RPMI7951 (cell line): Measurements from ENCODE around the gene AGBL1. TPM values are rescaled to one million over a fixed set of nuclear protein-coding genes. Genes with fewer than 3 reads are reported as not detected.

Experiments
- DNase-seq: peaks from one replicate; pipeline ENCODE4 v3.0.0-alpha.2; 2012; ENCODE audit warnings: low read depth
- total RNA-seq: library from RNA; depleted of rRNA; stranded (reverse); fragments of >200 nt; shearing (Covaris generic); gene quantifications from 2 replicates; pipeline ENCODE4 v1.2.3, GENCODE V29; 2014

The AGBL1 gene
- total RNA-seq, 1 experiment from 2014 or later = not detected

- no peak for DNase-seq
Observed at GRCh38 chr15:86236356-86237110, 156.9 kb downstream of the AGBL1 start.

- DNase-seq = no peak
Observed at GRCh38 chr15:86237111-86237500, 157.4 kb downstream of the AGBL1 start.

DNA sequence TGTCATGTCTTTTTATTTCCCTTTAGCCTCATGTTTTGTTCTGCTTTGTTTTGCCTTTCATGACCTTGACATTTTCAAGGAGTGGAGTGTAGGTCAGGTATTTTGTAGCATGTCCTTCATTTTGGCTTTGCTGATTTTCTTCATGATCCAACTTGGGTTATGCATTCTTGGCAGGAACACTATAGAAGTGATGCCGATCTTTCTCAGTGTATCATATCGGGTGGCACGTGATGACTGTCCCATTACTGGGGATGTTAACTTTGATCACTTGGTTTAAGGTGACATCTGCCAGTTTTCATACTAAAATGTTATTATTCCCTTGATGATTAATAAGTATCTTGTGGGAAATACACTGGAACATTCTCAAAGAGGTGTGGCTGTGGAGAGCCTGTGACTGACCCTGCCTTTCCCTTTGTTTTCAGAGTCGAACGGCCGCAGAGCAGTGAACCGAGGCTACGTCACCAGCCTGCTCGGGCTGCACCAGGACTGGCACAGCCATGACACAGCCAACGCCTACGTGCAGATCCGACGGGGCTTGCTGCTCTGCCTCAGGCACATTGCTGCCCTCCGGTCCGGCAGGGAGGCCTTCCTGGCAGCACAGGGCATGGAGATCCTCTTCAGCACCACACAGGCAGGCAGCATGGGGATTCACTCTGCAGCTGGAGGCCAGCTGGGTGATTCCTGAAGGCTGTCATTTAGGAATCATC lies 167.7 kb downstream of the AGBL1 start:
- peak; percentile 14 for DNase-seq

GRCh38 chr15:86255247-86255646 lies 175.6 kb downstream of the AGBL1 start:
- DNase-seq = no peak

DNA sequence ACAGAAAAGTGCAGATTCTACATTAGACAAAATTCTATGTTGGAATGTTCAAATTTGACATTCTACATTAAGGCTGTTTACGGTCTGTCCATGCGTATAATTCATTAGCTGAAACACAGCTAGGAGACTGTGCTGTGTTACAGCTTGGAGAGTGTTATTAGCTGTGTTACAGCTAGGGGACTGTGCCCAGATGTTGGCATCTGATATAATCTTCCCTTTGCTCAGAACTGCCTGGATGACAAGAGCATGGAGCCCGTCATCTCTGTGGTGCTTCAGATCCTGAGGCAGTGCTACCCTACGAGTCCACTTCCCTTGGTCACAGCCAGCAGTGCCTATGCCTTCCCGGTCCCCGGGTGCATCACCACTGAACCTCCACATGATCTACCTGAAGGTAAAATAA lies 177.0 kb downstream of the AGBL1 start:
- DNase-seq = no peak

DNA sequence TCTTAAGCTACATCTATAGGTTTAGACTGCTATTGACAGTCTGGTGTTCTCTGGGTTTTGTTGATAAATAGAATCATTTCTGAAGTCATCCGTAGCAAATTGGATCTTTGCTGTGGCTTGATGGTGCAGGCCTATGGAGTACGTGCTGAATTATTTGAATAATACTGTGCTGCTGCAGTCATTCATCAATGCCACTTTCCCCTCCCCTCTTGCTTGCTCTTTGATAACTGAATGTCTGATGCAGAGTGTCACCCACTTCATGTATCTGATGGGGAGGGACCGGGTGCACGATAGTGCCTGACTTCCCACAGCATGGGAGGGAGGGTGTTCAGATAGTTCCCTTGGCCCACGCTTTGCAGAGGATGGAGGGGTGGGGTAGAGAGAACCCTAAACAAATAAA lies 179.9 kb downstream of the AGBL1 start:
- DNase-seq = no peak

GRCh38 chr15:86263230-86263629 lies 183.6 kb downstream of the AGBL1 start:
- DNase-seq = no peak

DNA sequence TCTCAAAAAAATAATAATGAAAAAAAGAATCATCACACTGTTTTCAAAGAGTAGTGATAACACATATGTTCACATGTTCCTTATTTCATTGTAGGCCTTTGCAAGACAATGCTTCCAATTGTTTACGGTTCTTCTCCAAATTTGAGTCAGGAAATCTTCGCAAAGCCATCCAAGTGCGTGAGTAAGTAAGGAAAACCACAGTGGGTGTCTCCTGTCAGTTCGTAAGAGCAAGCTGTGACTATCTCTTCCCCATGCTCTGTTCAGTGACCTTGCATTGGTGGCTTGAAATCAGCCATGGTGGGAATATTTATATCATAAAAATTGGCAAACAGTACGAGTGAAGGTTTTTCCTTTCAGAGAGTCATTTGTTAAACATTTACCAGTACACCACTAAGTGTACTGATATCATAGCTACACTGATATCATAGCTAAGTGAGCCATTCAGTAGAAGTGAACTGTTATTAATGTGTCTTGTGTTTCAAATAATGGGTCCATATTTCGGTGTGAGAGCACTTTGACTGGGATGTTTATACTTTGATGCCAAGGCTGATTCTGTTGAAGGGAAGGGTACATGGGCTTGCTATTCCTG lies 187.3 kb downstream of the AGBL1 start:
- peak; percentile 51 for DNase-seq

GRCh38 chr15:86267892-86268291 lies 188.2 kb downstream of the AGBL1 start:
- peak; percentile 17 for DNase-seq

GRCh38 chr15:86268558-86268957 lies 188.9 kb downstream of the AGBL1 start:
- DNase-seq = no peak

DNA sequence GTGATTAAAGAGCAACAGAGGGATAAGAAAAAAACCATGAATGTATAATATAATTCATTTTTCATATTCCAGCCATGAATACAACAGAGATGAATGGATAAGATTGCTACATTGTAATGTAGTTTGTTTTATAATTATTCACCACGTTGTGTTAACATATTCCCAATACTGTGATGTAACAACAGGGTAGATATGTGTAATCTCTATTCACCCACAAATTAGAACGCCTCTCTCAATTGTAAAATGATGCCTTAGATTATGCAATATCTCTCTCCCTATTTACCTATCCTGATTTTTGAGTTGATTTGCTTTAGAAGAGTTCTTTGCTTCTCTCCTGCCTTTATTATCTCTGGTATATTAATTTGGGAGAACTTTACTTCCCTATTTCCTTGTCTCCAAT lies 193.6 kb downstream of the AGBL1 start:
- no peak for DNase-seq

- no peak for DNase-seq
Observed at GRCh38 chr15:86275361-86275760, 195.7 kb downstream of the AGBL1 start.

- DNase-seq = no peak
Observed at GRCh38 chr15:86278586-86278985, 198.9 kb downstream of the AGBL1 start.

GRCh38 chr15:86284635-86285034 lies 205.0 kb downstream of the AGBL1 start:
- no peak for DNase-seq

GRCh38 chr15:86295511-86295910 lies 215.8 kb downstream of the AGBL1 start:
- DNase-seq = no peak

DNA sequence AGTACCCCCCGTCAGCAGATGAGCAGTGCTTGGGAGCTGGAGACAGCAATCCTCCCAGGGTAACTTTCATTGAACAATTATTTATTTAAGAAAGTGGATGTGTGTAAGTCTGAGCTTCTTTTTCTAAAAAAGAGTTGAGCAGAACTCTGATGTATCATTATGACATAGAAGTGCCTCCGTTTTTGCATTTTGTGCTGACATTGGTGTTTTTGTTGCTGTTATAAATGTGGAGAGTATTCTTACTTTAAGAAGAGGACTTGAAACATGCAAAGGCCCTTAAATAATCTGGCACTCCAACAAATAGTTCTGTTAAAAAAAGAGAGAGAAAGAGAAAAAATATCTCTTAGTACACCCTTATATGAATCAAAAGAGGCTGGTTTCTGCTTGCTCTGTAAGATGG lies 217.1 kb downstream of the AGBL1 start:
- no peak for DNase-seq

DNA sequence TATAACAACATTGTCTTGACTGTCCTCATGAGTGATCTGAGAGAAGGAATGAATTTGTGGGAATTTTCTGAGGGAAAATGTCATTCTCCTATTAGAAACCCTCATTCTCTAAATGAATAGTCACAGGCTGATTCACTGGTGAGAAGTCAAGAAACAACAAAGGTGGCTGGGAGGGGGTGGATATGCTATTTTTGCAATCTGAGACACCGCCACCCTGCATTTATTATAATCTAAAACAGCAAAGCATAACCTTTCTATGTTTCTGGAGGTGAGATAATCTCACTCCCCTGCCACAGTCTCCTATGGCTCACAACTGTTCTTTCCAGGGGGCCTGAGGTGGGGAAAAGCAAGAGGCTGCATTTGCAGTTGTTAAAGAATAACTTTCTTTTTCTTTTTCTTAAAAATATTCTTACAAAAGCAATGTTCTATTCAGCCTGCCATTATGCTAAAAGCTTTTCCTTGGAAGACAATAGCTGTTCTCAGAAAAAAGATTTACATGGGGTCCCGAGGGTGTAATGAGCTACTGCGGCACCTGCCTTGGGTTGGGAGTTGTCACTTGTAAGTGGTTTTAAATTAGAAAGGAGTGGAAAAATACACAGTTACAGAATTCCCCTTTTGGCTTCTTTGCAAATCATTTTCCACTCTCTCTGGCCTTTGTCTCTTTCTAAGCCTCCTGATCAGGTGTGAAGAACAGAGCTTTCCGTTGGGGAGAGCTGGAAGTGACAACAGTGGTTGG lies 220.9 kb downstream of the AGBL1 start:
- DNase-seq = no peak

- DNase-seq = no peak
Observed at GRCh38 chr15:86311568-86312280, 232.1 kb downstream of the AGBL1 start.

DNA sequence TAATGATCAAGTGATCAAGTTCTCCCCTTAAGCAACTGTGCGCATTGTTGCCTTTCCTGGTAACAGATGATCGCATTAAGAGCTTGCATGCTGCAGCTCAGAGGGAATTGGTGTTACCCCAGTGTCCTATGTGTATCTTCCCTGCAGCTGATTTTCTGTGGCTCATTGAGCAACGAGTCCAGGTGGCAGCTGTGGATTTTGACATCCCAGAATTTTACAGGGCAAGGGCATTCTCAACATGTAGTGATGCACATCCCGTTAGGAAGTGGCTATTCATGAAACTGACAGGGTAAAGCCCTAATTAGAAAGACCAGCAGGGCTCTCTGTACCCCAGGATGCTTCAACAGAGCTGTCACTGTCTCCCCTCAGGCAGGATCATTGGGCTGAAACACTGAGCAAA lies 232.8 kb downstream of the AGBL1 start:
- no peak for DNase-seq

DNA sequence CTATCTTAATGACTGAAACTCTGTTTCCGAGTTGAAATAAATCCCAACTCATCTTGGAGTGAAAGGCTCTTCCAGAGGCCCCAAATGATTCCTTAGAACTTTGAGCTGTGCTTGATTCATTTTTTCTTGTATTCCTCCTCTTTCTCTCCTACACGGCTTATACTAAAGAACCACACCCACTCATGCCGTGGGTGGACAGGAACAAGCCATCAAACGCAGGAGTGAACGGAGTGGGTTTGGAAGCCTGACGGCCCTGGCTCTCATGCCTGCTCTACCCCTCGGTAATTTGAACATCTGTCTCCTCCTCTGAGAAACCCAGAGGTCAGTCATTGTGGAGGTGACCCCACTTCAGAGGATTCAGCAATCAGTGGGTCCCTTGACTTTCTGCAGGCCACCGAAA lies 236.5 kb downstream of the AGBL1 start:
- no peak for DNase-seq

- DNase-seq = no peak
Observed at GRCh38 chr15:86316726-86317383, 237.2 kb downstream of the AGBL1 start.
